Activated CD4-positive, alpha-beta T cell treated with anti-CD3 and anti-CD28 coated beads, Interleukin-2, amount 50 U/mL, for 4 hours (primary cell): Measurements from ENCODE around the gene KATNIP.
"Not testable (repeated sequence)": the region's sequence is repeated elsewhere in the genome, so short reads cannot be mapped to it uniquely, and the experiment has no call there.

Experiments used
- DNase-seq, 2 experiments: peaks; one replicate each; pipeline ENCODE4 v3.0.0-alpha.2; 2020

KATNIP gene

GRCh38 chr16:27539120-27539519 lies 10.8 kb upstream of the KATNIP start:
- DNase-seq: no peak

GRCh38 chr16:27539636-27540035 lies 10.3 kb upstream of the KATNIP start:
- DNase-seq: no peak

GRCh38 chr16:27543801-27544200 lies 6.1 kb upstream of the KATNIP start:
- no peak for DNase-seq

GRCh38 chr16:27544671-27545070 lies 5.3 kb upstream of the KATNIP start:
- DNase-seq: no peak

- no peak for DNase-seq
Measured at GRCh38 chr16:27547134-27547533, 2.8 kb upstream of the KATNIP start.

- no peak for DNase-seq
Measured at GRCh38 chr16:27547851-27548250, 2.1 kb upstream of the KATNIP start.

- no peak for DNase-seq
Measured at GRCh38 chr16:27549464-27549745, 539 bp upstream of the KATNIP start.

GRCh38 chr16:27550582-27550920 lies 607 bp downstream of the KATNIP start:
- no peak for DNase-seq

- no peak for DNase-seq
Measured at GRCh38 chr16:27551036-27551435, 1.1 kb downstream of the KATNIP start.

- no peak for DNase-seq
Measured at GRCh38 chr16:27556471-27556870, 6.5 kb downstream of the KATNIP start.

GRCh38 chr16:27558434-27558833 lies 8.5 kb downstream of the KATNIP start:
- no peak for DNase-seq

- no peak for DNase-seq
Measured at GRCh38 chr16:27558932-27559331, 9.0 kb downstream of the KATNIP start.

- no peak for DNase-seq
Measured at GRCh38 chr16:27561216-27561615, 11.3 kb downstream of the KATNIP start.

GRCh38 chr16:27564224-27564623 lies 14.3 kb downstream of the KATNIP start:
- DNase-seq: no peak

- no peak for DNase-seq
Measured at GRCh38 chr16:27566417-27566816, 16.5 kb downstream of the KATNIP start.

- DNase-seq: no peak
Measured at GRCh38 chr16:27568077-27568476, 18.1 kb downstream of the KATNIP start.

GRCh38 chr16:27570986-27571385 lies 21.0 kb downstream of the KATNIP start:
- not testable (repeated sequence) for DNase-seq

GRCh38 chr16:27571433-27572326 lies 21.7 kb downstream of the KATNIP start:
- no peak for DNase-seq

- DNase-seq: no peak
Measured at GRCh38 chr16:27572711-27573110, 22.8 kb downstream of the KATNIP start.

- DNase-seq: no peak
Measured at GRCh38 chr16:27576729-27577128, 26.8 kb downstream of the KATNIP start.

- DNase-seq: no peak
Measured at GRCh38 chr16:27579087-27579980, 29.4 kb downstream of the KATNIP start.

GRCh38 chr16:27582883-27583282 lies 32.9 kb downstream of the KATNIP start:
- no peak for DNase-seq

- DNase-seq: no peak
Measured at GRCh38 chr16:27583634-27584033, 33.7 kb downstream of the KATNIP start.

GRCh38 chr16:27585200-27585599 lies 35.3 kb downstream of the KATNIP start:
- no peak for DNase-seq
